ENCODE results near the gene PARD3B.

The PARD3B gene

GRCh38 chr2:204576362-204576979, 31.2 kb downstream of the PARD3B start:
- TF ChIP-seq CTCF (IDR thresholded peaks at IDR 0.05) = no peak
- H3K4me3 ChIP-seq (ENCODE audit: low read depth in 1 of 2, low read length in 1 of 2) = no peak overlapping the region
- no peaks in the 10 kb centered on the region for H3K27me3 ChIP-seq
- no peak overlapping the region for H3K27ac ChIP-seq
- H3K9me3 ChIP-seq = no peaks in the 10 kb centered on the region
- H3K4me1 ChIP-seq (ENCODE audit: control insufficient read depth in 1 of 2, insufficient read depth in 1 of 2, low read depth in 1 of 2, low read length in 1 of 2) = no peaks in the 10 kb centered on the region
- no peaks in the 10 kb centered on the region for H3K36me3 ChIP-seq

- Histone ChIP-seq H3K27me3 (no peaks in the 10 kb centered on the region), H3K27ac (no peak overlapping the region), H3K4me3 (ENCODE audit: low read depth in 1 of 2, low read length in 1 of 2) (no peak overlapping the region), H3K36me3 (no peaks in the 10 kb centered on the region), H3K4me1 (ENCODE audit: control insufficient read depth in 1 of 2, insufficient read depth in 1 of 2, low read depth in 1 of 2, low read length in 1 of 2) (no peaks in the 10 kb centered on the region), H3K9me3 (no peaks in the 10 kb centered on the region)
- TF ChIP-seq CTCF (IDR thresholded peaks at IDR 0.05) = no peak
Observed at GRCh38 chr2:204578928-204579598, 33.8 kb downstream of the PARD3B start.

- H3K27me3 ChIP-seq = no peaks in the 10 kb centered on the region
- H3K4me1 ChIP-seq (ENCODE audit: control insufficient read depth in 1 of 2, insufficient read depth in 1 of 2, low read depth in 1 of 2, low read length in 1 of 2) = no peaks in the 10 kb centered on the region
- no peaks in the 10 kb centered on the region for H3K36me3 ChIP-seq
- no peaks in the 10 kb centered on the region for H3K9me3 ChIP-seq
- no peak overlapping the region for H3K27ac ChIP-seq
- TF ChIP-seq CTCF (IDR thresholded peaks at IDR 0.05) = no peak
- H3K4me3 ChIP-seq (ENCODE audit: low read depth in 1 of 2, low read length in 1 of 2) = no peak overlapping the region
Observed at GRCh38 chr2:204581946-204582345, 36.7 kb downstream of the PARD3B start.

- no peaks in the 10 kb centered on the region for H3K36me3 ChIP-seq
- TF ChIP-seq CTCF (IDR thresholded peaks at IDR 0.05) = no peak
Observed at GRCh38 chr2:204583773-204584172, 38.5 kb downstream of the PARD3B start.

GRCh38 chr2:204585930-204586329, 40.7 kb downstream of the PARD3B start:
- no peak overlapping the region for H3K4me3 ChIP-seq (ENCODE audit: low read depth in 1 of 2, low read length in 1 of 2)
- H3K36me3 ChIP-seq = no peaks in the 10 kb centered on the region
- H3K27me3 ChIP-seq = no peaks in the 10 kb centered on the region
- no peak overlapping the region for H3K27ac ChIP-seq
- H3K9me3 ChIP-seq = no peaks in the 10 kb centered on the region
- H3K4me1 ChIP-seq (ENCODE audit: control insufficient read depth in 1 of 2, insufficient read depth in 1 of 2, low read depth in 1 of 2, low read length in 1 of 2) = no peaks in the 10 kb centered on the region
- no peak for TF ChIP-seq CTCF (IDR thresholded peaks at IDR 0.05)

More at GRCh38 chr2:204583773-204584172, 38.5 kb downstream of the PARD3B start:
- Histone ChIP-seq H3K9me3 (no peaks in the 10 kb centered on the region), H3K4me3 (ENCODE audit: low read depth in 1 of 2, low read length in 1 of 2) (no peak overlapping the region), H3K27ac (no peak overlapping the region), H3K4me1 (ENCODE audit: control insufficient read depth in 1 of 2, insufficient read depth in 1 of 2, low read depth in 1 of 2, low read length in 1 of 2) (no peaks in the 10 kb centered on the region), H3K27me3 (no peaks in the 10 kb centered on the region)
